HEK293 (cell line): ENCODE results near the gene PAK5.

Experiments
- CTCF ChIA-PET: fragments of 350-600 bp; formaldehyde crosslinking; extraction: SDS; loops from one replicate; lab custom pipeline; 2021; ENCODE audit warnings: antibody characterized with exemption; lab: Yijun Ruan, JAX
- POLR2A ChIA-PET: fragments of 300-600 bp; formaldehyde crosslinking; extraction: SDS; loops from one replicate; lab custom pipeline; 2020; ENCODE audit warnings: antibody characterized with exemption, inconsistent platforms; lab: Yijun Ruan, JAX
- H3K27ac ChIP-seq: fragments of 200-500 bp; sonication (Bioruptor generic); 2 replicates; pipeline ENCODE4 v1.5.1; 2014; ENCODE audit warnings: low read depth, low read length, control low read depth, inconsistent platforms; ENCODE audit errors: extremely low read depth
- H3K36me3 ChIP-seq, 2 experiments: fragments of 200-500 bp in 1 of 2; sonication (Bioruptor generic) in 1 of 2; 1 replicate in 1 of 2; 2 replicates in 1 of 2; pipeline ENCODE4 v1.5.1; 2014 to 2017; ENCODE audit warnings: inconsistent platforms in 2 of 2, low read length in 2 of 2; ENCODE audit not compliant: control insufficient read depth in 2 of 2, insufficient read depth in 1 of 2
- H3K4me1 ChIP-seq: fragments of 200-500 bp; sonication (Bioruptor generic); 2 replicates; pipeline ENCODE4 v1.5.1; 2014; ENCODE audit warnings: mild to moderate bottlenecking, low read length, inconsistent platforms; ENCODE audit not compliant: control insufficient read depth, insufficient read depth
- H3K4me3 ChIP-seq: 2 replicates; pipeline ENCODE4 v1.5.1; 2011; ENCODE audit warnings: low read depth, mild to moderate bottlenecking, control low read depth, low read length, moderate library complexity
- H3K9me3 ChIP-seq: fragments of 200-500 bp; sonication (Bioruptor generic); 2 replicates; pipeline ENCODE4 v1.5.1; 2014; ENCODE audit warnings: low read depth, low read length, inconsistent platforms; ENCODE audit not compliant: control insufficient read depth, insufficient read depth
- GLIS1 ChIP-seq: fragments of 450-650 bp; formaldehyde crosslinking; IDR thresholded peaks from 2 replicates; pipeline ENCODE4 v1.5.1; 2016; ENCODE audit warnings: missing biosample characterization, missing genetic modification characterization
- IKZF3 ChIP-seq: fragments of 450-650 bp; IDR thresholded peaks from 2 replicates; pipeline ENCODE4 v1.5.0; 2018; ENCODE audit warnings: missing biosample characterization, mild to moderate bottlenecking, missing genetic modification characterization, moderate library complexity
- KLF9 ChIP-seq: fragments of 450-650 bp; formaldehyde crosslinking; IDR thresholded peaks from 2 replicates; pipeline ENCODE4 v1.5.1; 2016; ENCODE audit warnings: missing biosample characterization, missing genetic modification characterization, low read depth
- RBAK ChIP-seq: fragments of 450-650 bp; formaldehyde crosslinking; IDR thresholded peaks from 2 replicates; pipeline ENCODE4 v1.5.1; 2016; ENCODE audit warnings: missing biosample characterization, missing genetic modification characterization
- REPIN1 ChIP-seq: fragments of 450-650 bp; formaldehyde crosslinking; IDR thresholded peaks from 2 replicates; pipeline ENCODE4 v1.5.1; 2017; ENCODE audit warnings: missing biosample characterization, missing genetic modification characterization, low read depth
- ZNF10 ChIP-seq: fragments of 450-650 bp; formaldehyde crosslinking; IDR thresholded peaks from 2 replicates; pipeline ENCODE4 v1.5.1; 2017; ENCODE audit warnings: missing biosample characterization, missing genetic modification characterization
- ZNF19 ChIP-seq: fragments of 450-650 bp; formaldehyde crosslinking; IDR thresholded peaks from 2 replicates; pipeline ENCODE4; 2016; ENCODE audit warnings: missing biosample characterization, missing genetic modification characterization, low read depth
- ZNF266 ChIP-seq: fragments of 450-650 bp; formaldehyde crosslinking; IDR thresholded peaks from 2 replicates; pipeline ENCODE4 v1.5.1; 2016; ENCODE audit warnings: missing biosample characterization, missing genetic modification characterization, low read depth
- ZNF341 ChIP-seq: fragments of 450-650 bp; formaldehyde crosslinking; IDR thresholded peaks from 2 replicates; pipeline ENCODE4; 2016; ENCODE audit warnings: low read depth, missing biosample characterization, missing genetic modification characterization
- ZNF366 ChIP-seq: fragments of 450-650 bp; formaldehyde crosslinking; conservative IDR thresholded peaks from 2 replicates; pipeline ENCODE4 v1.5.1; 2016; ENCODE audit warnings: missing biosample characterization, missing genetic modification characterization
- ZNF426 ChIP-seq: fragments of 450-650 bp; formaldehyde crosslinking; IDR thresholded peaks from 2 replicates; pipeline ENCODE4 v1.5.1; 2017; ENCODE audit warnings: missing biosample characterization, missing genetic modification characterization, mild to moderate bottlenecking, inconsistent platforms, moderate library complexity
- ZNF473 ChIP-seq: fragments of 450-650 bp; formaldehyde crosslinking; IDR thresholded peaks from 2 replicates; pipeline ENCODE4 v1.5.1; 2017; ENCODE audit warnings: missing biosample characterization, missing genetic modification characterization
- ZNF501 ChIP-seq: fragments of 450-650 bp; formaldehyde crosslinking; IDR thresholded peaks from 2 replicates; pipeline ENCODE4 v1.5.1; 2016; ENCODE audit warnings: missing biosample characterization, missing genetic modification characterization
- ZNF514 ChIP-seq: fragments of 450-650 bp; formaldehyde crosslinking; IDR thresholded peaks from 2 replicates; pipeline ENCODE4 v1.5.1; 2016; ENCODE audit warnings: missing biosample characterization, missing genetic modification characterization
- ZNF561 ChIP-seq: fragments of 450-650 bp; IDR thresholded peaks from 2 replicates; pipeline ENCODE4 v1.5.1; 2018; ENCODE audit warnings: missing biosample characterization, missing genetic modification characterization, borderline replicate concordance
- ZNF664 ChIP-seq: fragments of 450-650 bp; formaldehyde crosslinking; IDR thresholded peaks from 2 replicates; pipeline ENCODE4 v1.5.1; 2016; ENCODE audit warnings: missing biosample characterization, missing genetic modification characterization
- ZNF747 ChIP-seq: fragments of 450-650 bp; formaldehyde crosslinking; IDR thresholded peaks from 2 replicates; pipeline ENCODE4 v1.5.1; 2016; ENCODE audit warnings: missing biosample characterization, missing genetic modification characterization
- ZXDB ChIP-seq: fragments of 450-650 bp; formaldehyde crosslinking; IDR thresholded peaks from 2 replicates; pipeline ENCODE4 v1.5.1; 2016; ENCODE audit warnings: missing biosample characterization, missing genetic modification characterization
- TF ChIP-seq, protein P1 (sequence below): fragments of 450-650 bp; formaldehyde crosslinking; IDR thresholded peaks from 2 replicates; pipeline ENCODE4 v1.5.1; 2016; ENCODE audit warnings: missing biosample characterization, missing genetic modification characterization
- TF ChIP-seq, protein P2 (sequence below): fragments of 450-650 bp; formaldehyde crosslinking; IDR thresholded peaks from 2 replicates; pipeline ENCODE4 v1.5.1; 2017; ENCODE audit warnings: missing biosample characterization, missing genetic modification characterization
- TF ChIP-seq, protein P3 (sequence below): fragments of 450-650 bp; formaldehyde crosslinking; IDR thresholded peaks from 2 replicates; pipeline ENCODE4 v1.5.1; 2016; ENCODE audit warnings: missing biosample characterization, missing genetic modification characterization
- TF ChIP-seq, protein P4 (sequence below): fragments of 450-650 bp; IDR thresholded peaks from 2 replicates; pipeline ENCODE4 v1.5.1; 2018; ENCODE audit warnings: missing biosample characterization, missing genetic modification characterization
- TF ChIP-seq, protein P5 (sequence below): fragments of 450-650 bp; formaldehyde crosslinking; IDR thresholded peaks from 2 replicates; pipeline ENCODE4 v1.5.1; 2017; ENCODE audit warnings: missing biosample characterization, missing genetic modification characterization

PAK5 gene

DNA sequence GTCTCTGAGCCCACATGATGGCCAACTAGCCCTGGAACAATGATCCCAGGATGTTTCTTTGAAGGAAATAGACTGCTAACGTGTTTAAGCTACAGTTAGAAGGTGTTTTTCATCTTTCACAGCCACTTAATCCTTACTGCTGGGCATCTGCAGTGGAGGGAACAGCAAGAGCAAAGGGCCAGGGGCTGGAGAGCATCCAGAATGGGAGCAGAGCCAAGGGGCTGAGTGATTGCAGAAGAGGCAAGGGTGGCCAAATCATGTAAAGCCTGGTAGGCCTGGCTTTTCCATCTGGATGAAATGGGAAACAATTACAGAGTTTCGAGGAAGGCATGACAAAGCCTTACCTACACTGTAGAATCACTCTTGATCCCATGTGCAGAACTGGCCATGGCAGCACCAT is 343.2 kb downstream of the PAK5 start:
- ChIA-PET CTCF (no interaction called here), POLR2A (no interaction called here)
- no peak overlapping the region for H3K4me3 ChIP-seq

DNA sequence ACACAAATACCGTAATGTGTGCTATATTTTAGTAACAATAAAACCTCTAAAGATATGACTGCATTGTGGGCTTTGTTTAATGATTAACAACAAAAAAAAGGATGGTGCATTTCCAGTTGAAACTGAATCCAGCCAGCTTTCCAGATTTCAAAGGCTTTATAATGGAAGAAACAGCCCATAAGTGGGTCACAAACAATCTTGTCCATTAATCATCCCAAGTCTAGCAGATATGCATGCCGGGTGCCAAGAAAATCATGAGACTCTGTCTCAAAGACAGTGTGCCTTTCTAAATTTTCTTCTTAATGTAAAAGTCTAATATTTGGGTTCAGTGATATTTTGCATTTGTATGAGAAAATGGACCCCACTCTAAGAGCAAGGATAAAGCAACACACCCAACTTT is 345.1 kb downstream of the PAK5 start:
- H3K27ac ChIP-seq: no peak overlapping the region
- peaks cover 3% of the 10 kb centered on the region; the same call in 1 of the 2 replicates for H3K4me1 ChIP-seq
- H3K36me3 ChIP-seq: no peaks in the 10 kb centered on the region
- TF ChIP-seq ZNF19 (no peak), ZXDB (tag by site-specific recombination) (no peak), REPIN1 (tag by site-specific recombination) (no peak), ZNF561 (tag by site-specific recombination) (no peak), ZNF514 (no peak), KLF9 (tag by site-specific recombination) (no peak), RBAK (tag by site-specific recombination) (no peak), IKZF3 (no peak), ZNF501 (tag by site-specific recombination) (no peak), ZNF473 (tag by site-specific recombination) (no peak), ZNF266 (tag by site-specific recombination) (no peak), ZNF341 (tag by site-specific recombination) (no peak), ZNF664 (tag by site-specific recombination) (no peak)
- TF ChIP-seq, protein P1, sequence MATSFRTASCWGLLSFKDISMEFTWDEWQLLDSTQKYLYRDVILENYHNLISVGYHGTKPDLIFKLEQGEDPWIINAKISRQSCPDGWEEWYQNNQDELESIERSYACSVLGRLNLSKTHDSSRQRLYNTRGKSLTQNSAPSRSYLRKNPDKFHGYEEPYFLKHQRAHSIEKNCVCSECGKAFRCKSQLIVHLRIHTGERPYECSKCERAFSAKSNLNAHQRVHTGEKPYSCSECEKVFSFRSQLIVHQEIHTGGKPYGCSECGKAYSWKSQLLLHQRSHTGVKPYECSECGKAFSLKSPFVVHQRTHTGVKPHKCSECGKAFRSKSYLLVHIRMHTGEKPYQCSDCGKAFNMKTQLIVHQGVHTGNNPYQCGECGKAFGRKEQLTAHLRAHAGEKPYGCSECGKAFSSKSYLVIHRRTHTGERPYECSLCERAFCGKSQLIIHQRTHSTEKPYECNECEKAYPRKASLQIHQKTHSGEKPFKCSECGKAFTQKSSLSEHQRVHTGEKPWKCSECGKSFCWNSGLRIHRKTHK: no peak
- no peaks in the 10 kb centered on the region for H3K9me3 ChIP-seq
- CTCF ChIA-PET: interaction anchor here (1.5 kb wide), 1 partner anchor 10 kb away, joined by 5 read pairs; no protein-coding TSS in a partner anchor
- POLR2A ChIA-PET: no interaction called here
- no peak overlapping the region for H3K4me3 ChIP-seq

More for the DNA sequence above, 343.2 kb downstream of the PAK5 start:
- H3K9me3 ChIP-seq: no peaks in the 10 kb centered on the region
- no peaks in the 10 kb centered on the region for H3K36me3 ChIP-seq
- H3K27ac ChIP-seq: no peak overlapping the region
- peaks cover 3% of the 10 kb centered on the region; the same call in 1 of the 2 replicates for H3K4me1 ChIP-seq
- TF ChIP-seq, protein P2, sequence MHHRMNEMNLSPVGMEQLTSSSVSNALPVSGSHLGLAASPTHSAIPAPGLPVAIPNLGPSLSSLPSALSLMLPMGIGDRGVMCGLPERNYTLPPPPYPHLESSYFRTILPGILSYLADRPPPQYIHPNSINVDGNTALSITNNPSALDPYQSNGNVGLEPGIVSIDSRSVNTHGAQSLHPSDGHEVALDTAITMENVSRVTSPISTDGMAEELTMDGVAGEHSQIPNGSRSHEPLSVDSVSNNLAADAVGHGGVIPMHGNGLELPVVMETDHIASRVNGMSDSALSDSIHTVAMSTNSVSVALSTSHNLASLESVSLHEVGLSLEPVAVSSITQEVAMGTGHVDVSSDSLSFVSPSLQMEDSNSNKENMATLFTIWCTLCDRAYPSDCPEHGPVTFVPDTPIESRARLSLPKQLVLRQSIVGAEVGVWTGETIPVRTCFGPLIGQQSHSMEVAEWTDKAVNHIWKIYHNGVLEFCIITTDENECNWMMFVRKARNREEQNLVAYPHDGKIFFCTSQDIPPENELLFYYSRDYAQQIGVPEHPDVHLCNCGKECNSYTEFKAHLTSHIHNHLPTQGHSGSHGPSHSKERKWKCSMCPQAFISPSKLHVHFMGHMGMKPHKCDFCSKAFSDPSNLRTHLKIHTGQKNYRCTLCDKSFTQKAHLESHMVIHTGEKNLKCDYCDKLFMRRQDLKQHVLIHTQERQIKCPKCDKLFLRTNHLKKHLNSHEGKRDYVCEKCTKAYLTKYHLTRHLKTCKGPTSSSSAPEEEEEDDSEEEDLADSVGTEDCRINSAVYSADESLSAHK (tag by site-specific recombination): no peak
- TF ChIP-seq, protein P3, sequence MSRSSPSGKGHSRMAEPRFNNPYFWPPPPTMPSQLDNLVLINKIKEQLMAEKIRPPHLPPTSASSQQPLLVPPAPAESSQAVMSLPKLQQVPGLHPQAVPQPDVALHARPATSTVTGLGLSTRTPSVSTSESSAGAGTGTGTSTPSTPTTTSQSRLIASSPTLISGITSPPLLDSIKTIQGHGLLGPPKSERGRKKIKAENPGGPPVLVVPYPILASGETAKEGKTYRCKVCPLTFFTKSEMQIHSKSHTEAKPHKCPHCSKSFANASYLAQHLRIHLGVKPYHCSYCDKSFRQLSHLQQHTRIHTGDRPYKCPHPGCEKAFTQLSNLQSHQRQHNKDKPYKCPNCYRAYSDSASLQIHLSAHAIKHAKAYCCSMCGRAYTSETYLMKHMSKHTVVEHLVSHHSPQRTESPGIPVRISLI (tag by site-specific recombination): no peak
- TF ChIP-seq, protein P1: no peak
- TF ChIP-seq ZNF10: no peak
- no peak for TF ChIP-seq GLIS1
- TF ChIP-seq ZNF747: no peak
- no peak for TF ChIP-seq IKZF3
- TF ChIP-seq, protein P4, sequence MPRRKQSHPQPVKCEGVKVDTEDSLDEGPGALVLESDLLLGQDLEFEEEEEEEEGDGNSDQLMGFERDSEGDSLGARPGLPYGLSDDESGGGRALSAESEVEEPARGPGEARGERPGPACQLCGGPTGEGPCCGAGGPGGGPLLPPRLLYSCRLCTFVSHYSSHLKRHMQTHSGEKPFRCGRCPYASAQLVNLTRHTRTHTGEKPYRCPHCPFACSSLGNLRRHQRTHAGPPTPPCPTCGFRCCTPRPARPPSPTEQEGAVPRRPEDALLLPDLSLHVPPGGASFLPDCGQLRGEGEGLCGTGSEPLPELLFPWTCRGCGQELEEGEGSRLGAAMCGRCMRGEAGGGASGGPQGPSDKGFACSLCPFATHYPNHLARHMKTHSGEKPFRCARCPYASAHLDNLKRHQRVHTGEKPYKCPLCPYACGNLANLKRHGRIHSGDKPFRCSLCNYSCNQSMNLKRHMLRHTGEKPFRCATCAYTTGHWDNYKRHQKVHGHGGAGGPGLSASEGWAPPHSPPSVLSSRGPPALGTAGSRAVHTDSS (tag by site-specific recombination): no peak
- TF ChIP-seq ZNF366 (tag by site-specific recombination): no peak
- no peak for TF ChIP-seq ZNF426 (tag by site-specific recombination)
- TF ChIP-seq, protein P5, sequence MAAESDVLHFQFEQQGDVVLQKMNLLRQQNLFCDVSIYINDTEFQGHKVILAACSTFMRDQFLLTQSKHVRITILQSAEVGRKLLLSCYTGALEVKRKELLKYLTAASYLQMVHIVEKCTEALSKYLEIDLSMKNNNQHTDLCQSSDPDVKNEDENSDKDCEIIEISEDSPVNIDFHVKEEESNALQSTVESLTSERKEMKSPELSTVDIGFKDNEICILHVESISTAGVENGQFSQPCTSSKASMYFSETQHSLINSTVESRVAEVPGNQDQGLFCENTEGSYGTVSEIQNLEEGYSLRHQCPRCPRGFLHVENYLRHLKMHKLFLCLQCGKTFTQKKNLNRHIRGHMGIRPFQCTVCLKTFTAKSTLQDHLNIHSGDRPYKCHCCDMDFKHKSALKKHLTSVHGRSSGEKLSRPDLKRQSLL (tag by site-specific recombination): no peak
